ENCODE measurements around the gene GRM1.

Gene GRM1

DNA sequence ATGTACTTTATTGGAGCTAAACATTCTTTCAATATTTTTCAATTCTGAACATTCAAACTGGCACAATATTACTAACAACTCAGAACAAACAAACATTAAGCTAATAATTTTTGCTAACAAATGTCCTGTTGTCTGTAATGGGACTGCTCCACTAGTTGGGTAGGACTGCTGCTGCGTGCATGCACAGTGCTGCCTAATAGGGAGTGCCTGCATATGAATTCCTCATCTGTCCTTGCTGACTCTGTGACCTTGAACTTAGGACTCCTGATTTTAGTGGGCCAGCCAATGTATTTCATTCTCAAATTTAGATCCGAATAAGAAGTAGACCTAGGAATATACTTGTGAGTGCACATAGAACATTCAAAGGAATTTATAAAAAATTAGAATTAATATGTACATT, 318.2 kb downstream of the GRM1 start:
- Histone ChIP-seq H3K9ac (ENCODE audit: low read depth, low read length) (no peak overlapping the region), H2AFZ (ENCODE audit: low read depth, low read length) (no peak overlapping the region), H3K79me2 (ENCODE audit: insufficient read depth, low read length) (no peaks in the 10 kb centered on the region), H3K27ac (ENCODE audit: low read length) (no peak overlapping the region), H3K27me3 (ENCODE audit: insufficient read depth, low read length, poor library complexity) (no peaks in the 10 kb centered on the region), H3K4me1 (ENCODE audit: insufficient read depth, low read length) (no peaks in the 10 kb centered on the region), H3K4me2 (ENCODE audit: insufficient read depth, low read length) (no peak overlapping the region), H3K9me3 (ENCODE audit: insufficient read depth, low read length, severe bottlenecking) (no peaks in the 10 kb centered on the region), H3K36me3 (ENCODE audit: insufficient read depth, low read length) (no peaks in the 10 kb centered on the region), H4K20me1 (ENCODE audit: insufficient read depth, low read length) (no peaks in the 10 kb centered on the region), H3K4me3 (ENCODE audit: low read depth in 1 of 2, low read length in 2 of 2) (no peak overlapping the region)
- ATAC-seq (ENCODE audit: insufficient read depth, low read depth) (no peak), DNase-seq (no peak)
- no peak for TF ChIP-seq EZH2 (IDR thresholded peaks at IDR 0.05; ENCODE audit: borderline replicate concordance, low read depth, low read length, severe bottlenecking)
- TF ChIP-seq CTCF (IDR thresholded peaks at IDR 0.05; ENCODE audit: borderline replicate concordance, extremely low read depth, low read length, poor library complexity, severe bottlenecking) = no peak

DNA sequence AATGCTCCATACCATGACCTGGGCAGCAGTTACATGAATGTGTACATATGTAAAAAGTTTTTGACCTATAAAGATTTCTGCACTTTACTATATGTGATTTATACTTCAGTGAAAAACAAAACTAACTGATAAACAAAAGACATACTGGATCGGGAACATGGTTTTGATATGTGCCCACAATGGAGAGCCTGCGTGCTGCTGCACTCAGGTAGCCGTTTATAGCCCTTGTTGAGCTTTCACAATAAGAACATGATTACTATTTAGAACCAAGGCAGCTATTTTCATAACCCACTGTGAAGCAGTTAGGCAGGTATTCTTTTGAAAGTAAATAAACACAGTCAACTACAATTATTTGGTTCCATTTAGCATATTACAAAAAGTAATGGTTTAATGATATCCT, 318.8 kb downstream of the GRM1 start:
- H3K4me3 ChIP-seq (ENCODE audit: low read depth in 1 of 2, low read length in 2 of 2) = no peak overlapping the region
- no peaks in the 10 kb centered on the region for H3K4me1 ChIP-seq (ENCODE audit: insufficient read depth, low read length)
- ATAC-seq (ENCODE audit: insufficient read depth, low read depth) (no peak), DNase-seq (no peak)
- no peaks in the 10 kb centered on the region for H3K36me3 ChIP-seq (ENCODE audit: insufficient read depth, low read length)
- H3K79me2 ChIP-seq (ENCODE audit: insufficient read depth, low read length) = no peaks in the 10 kb centered on the region
- no peak overlapping the region for H3K27ac ChIP-seq (ENCODE audit: low read length)
- no peaks in the 10 kb centered on the region for H4K20me1 ChIP-seq (ENCODE audit: insufficient read depth, low read length)
- H3K4me2 ChIP-seq (ENCODE audit: insufficient read depth, low read length) = no peak overlapping the region
- TF ChIP-seq EZH2 (IDR thresholded peaks at IDR 0.05; ENCODE audit: borderline replicate concordance, low read depth, low read length, severe bottlenecking) (no peak), CTCF (IDR thresholded peaks at IDR 0.05; ENCODE audit: borderline replicate concordance, extremely low read depth, low read length, poor library complexity, severe bottlenecking) (no peak)
- no peak overlapping the region for H2AFZ ChIP-seq (ENCODE audit: low read depth, low read length)
- H3K9me3 ChIP-seq (ENCODE audit: insufficient read depth, low read length, severe bottlenecking) = no peaks in the 10 kb centered on the region
- H3K27me3 ChIP-seq (ENCODE audit: insufficient read depth, low read length, poor library complexity) = no peaks in the 10 kb centered on the region
- H3K9ac ChIP-seq (ENCODE audit: low read depth, low read length) = no peak overlapping the region

DNA sequence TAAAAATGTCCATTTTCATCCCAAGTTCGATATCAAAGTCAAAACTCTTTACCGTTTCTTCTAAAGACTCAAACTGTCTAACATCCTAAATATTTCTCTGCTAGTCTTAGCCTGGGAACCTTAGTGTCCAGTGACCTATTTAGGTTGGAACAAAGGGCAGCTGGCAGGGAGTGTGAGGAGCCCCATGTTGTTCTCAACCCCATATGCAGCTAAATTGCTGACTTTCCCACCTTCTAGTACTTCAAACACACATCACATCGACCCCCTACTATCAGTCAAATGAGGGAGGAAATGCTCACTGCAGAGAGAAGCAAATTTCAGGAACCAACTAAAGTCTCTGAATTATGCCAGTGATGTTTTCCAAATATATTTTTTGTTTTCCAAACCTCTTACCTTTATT, 322.2 kb downstream of the GRM1 start:
- Histone ChIP-seq H3K9ac (ENCODE audit: low read depth, low read length) (no peak overlapping the region), H3K4me2 (ENCODE audit: insufficient read depth, low read length) (no peak overlapping the region), H3K9me3 (ENCODE audit: insufficient read depth, low read length, severe bottlenecking) (no peaks in the 10 kb centered on the region), H3K27me3 (ENCODE audit: insufficient read depth, low read length, poor library complexity) (no peaks in the 10 kb centered on the region), H2AFZ (ENCODE audit: low read depth, low read length) (no peak overlapping the region), H3K27ac (ENCODE audit: low read length) (no peak overlapping the region), H3K36me3 (ENCODE audit: insufficient read depth, low read length) (no peaks in the 10 kb centered on the region), H3K4me3 (ENCODE audit: low read depth in 1 of 2, low read length in 2 of 2) (no peak overlapping the region), H3K4me1 (ENCODE audit: insufficient read depth, low read length) (no peaks in the 10 kb centered on the region), H4K20me1 (ENCODE audit: insufficient read depth, low read length) (no peaks in the 10 kb centered on the region), H3K79me2 (ENCODE audit: insufficient read depth, low read length) (no peaks in the 10 kb centered on the region)
- TF ChIP-seq CTCF (IDR thresholded peaks at IDR 0.05; ENCODE audit: borderline replicate concordance, extremely low read depth, low read length, poor library complexity, severe bottlenecking) = no peak
- TF ChIP-seq EZH2 (IDR thresholded peaks at IDR 0.05; ENCODE audit: borderline replicate concordance, low read depth, low read length, severe bottlenecking) = no peak
- ATAC-seq (ENCODE audit: insufficient read depth, low read depth) (no peak), DNase-seq (no peak)

- Histone ChIP-seq H3K9me3 (ENCODE audit: insufficient read depth, low read length, severe bottlenecking) (no peaks in the 10 kb centered on the region), H3K4me1 (ENCODE audit: insufficient read depth, low read length) (no peaks in the 10 kb centered on the region), H4K20me1 (ENCODE audit: insufficient read depth, low read length) (no peaks in the 10 kb centered on the region), H3K9ac (ENCODE audit: low read depth, low read length) (no peak overlapping the region), H3K27me3 (ENCODE audit: insufficient read depth, low read length, poor library complexity) (no peaks in the 10 kb centered on the region), H3K36me3 (ENCODE audit: insufficient read depth, low read length) (no peaks in the 10 kb centered on the region), H3K4me2 (ENCODE audit: insufficient read depth, low read length) (no peak overlapping the region), H3K4me3 (ENCODE audit: low read depth in 1 of 2, low read length in 2 of 2) (no peak overlapping the region), H3K27ac (ENCODE audit: low read length) (no peak overlapping the region), H2AFZ (ENCODE audit: low read depth, low read length) (no peak overlapping the region), H3K79me2 (ENCODE audit: insufficient read depth, low read length) (no peaks in the 10 kb centered on the region)
- TF ChIP-seq EZH2 (IDR thresholded peaks at IDR 0.05; ENCODE audit: borderline replicate concordance, low read depth, low read length, severe bottlenecking) (no peak), CTCF (IDR thresholded peaks at IDR 0.05; ENCODE audit: borderline replicate concordance, extremely low read depth, low read length, poor library complexity, severe bottlenecking) (no peak)
- no peak for DNase-seq
- no peak for ATAC-seq (ENCODE audit: insufficient read depth, low read depth)
Observed at GRCh38 chr6:146352163-146352562, 323.3 kb downstream of the GRM1 start.

Data from DND-41 (cell line).